ENCODE data around the gene PTGER2. TPM values are rescaled to one million over a fixed set of nuclear protein-coding genes. Genes with fewer than 3 reads are reported as not detected.

PTGER2 gene
- polyA plus RNA-seq, 3 donors = 51.5 to 90.4 (median 72.8) TPM

- Histone ChIP-seq H3K36me3 (replicated peaks in 1 of 2; ENCODE audit: control insufficient read depth in 1 of 2, insufficient read depth in 2 of 2, low read length in 2 of 2) (no peaks in the 10 kb centered on the region), H3K9ac (ENCODE audit: insufficient read depth, low read length, poor library complexity, severe bottlenecking) (no peak overlapping the region), H3K27me3 (ENCODE audit: control insufficient read depth in 2 of 2, insufficient read depth in 2 of 2, low read length in 2 of 2) (peaks cover 50 to 67% of the 10 kb centered on the region in 2 donors), H3K4me3 (replicated peaks in 1 of 3; ENCODE audit: low read depth in 2 of 3, low read length in 3 of 3) (no peak overlapping the region), H3K4me1 (ENCODE audit: control insufficient read depth in 1 of 2, insufficient read depth in 2 of 2, low read length in 2 of 2) (peaks cover 12 to 16% of the 10 kb centered on the region in 2 donors), H3K4me2 (replicated peaks; ENCODE audit: extremely low read depth, low read length, poor library complexity, severe bottlenecking) (no peak overlapping the region), H3K27ac (ENCODE audit: low read depth in 1 of 2, low read length in 2 of 2) (no peak overlapping the region), H2AFZ (ENCODE audit: insufficient read depth, low read depth, low read length, poor library complexity, severe bottlenecking) (no peak overlapping the region), H4K20me1 (ENCODE audit: insufficient read depth, low read length) (no peaks in the 10 kb centered on the region), H3K79me2 (ENCODE audit: insufficient read depth, low read length) (no peaks in the 10 kb centered on the region), H3K9me3 (replicated peaks in 1 of 2; ENCODE audit: control insufficient read depth in 1 of 2, insufficient read depth in 1 of 2, low read length in 2 of 2) (peaks cover 0 to 25% of the 10 kb centered on the region in 2 donors)
- Mint-ChIP-seq H3K27me3 (ENCODE audit: low read depth in 3 of 3) (peaks cover 59 to 71% (median 69%) of the 10 kb centered on the region in 3 donors), H3K36me3 (peaks cover 0 to 2% of the 10 kb centered on the region in 2 donors), H3K27ac (no peak overlapping the region), H3K4me3 (peak overlapping the region in 1 of 2 donors; percentile 24), H3K9me3 (peaks cover 0 to 13% (median 5%) of the 10 kb centered on the region in 7 donors), H3K4me1 (peaks cover 16% of the 10 kb centered on the region)
- no peak for TF ChIP-seq CTCF (IDR thresholded peaks at IDR 0.05)
- no peak for DNase-seq
- no CpG with 5 or more reads among the region's 1 CpG for WGBS (ENCODE audit: insufficient coverage)
- intact Hi-C loops (cut with micrococcal nuclease) = no loop called here
Measured at GRCh38 chr14:52271538-52271937, 42.6 kb upstream of the PTGER2 start.

- intact Hi-C loops (cut with micrococcal nuclease) = no loop called here
- H3K4me2 ChIP-seq (replicated peaks; ENCODE audit: extremely low read depth, low read length, poor library complexity, severe bottlenecking) = no peak overlapping the region
- H3K9me3 ChIP-seq (replicated peaks in 1 of 2; ENCODE audit: control insufficient read depth in 1 of 2, insufficient read depth in 1 of 2, low read length in 2 of 2) = peaks cover 0 to 24% of the 10 kb centered on the region in 2 donors
- H2AFZ ChIP-seq (ENCODE audit: insufficient read depth, low read depth, low read length, poor library complexity, severe bottlenecking) = no peak overlapping the region
- peaks cover 9 to 13% of the 10 kb centered on the region in 2 donors for H3K4me1 ChIP-seq (ENCODE audit: control insufficient read depth in 1 of 2, insufficient read depth in 2 of 2, low read length in 2 of 2)
- peaks cover 0 to 2% of the 10 kb centered on the region in 2 donors for H3K36me3 Mint-ChIP-seq
- peaks cover 0 to 11% (median 5%) of the 10 kb centered on the region in 7 donors for H3K9me3 Mint-ChIP-seq
- peaks cover 41 to 61% of the 10 kb centered on the region in 2 donors for H3K27me3 ChIP-seq (ENCODE audit: control insufficient read depth in 2 of 2, insufficient read depth in 2 of 2, low read length in 2 of 2)
- H3K4me3 Mint-ChIP-seq = peak overlapping the region in 1 of 2 donors; percentile 50
- DNase-seq = no peak
- H3K27me3 Mint-ChIP-seq (ENCODE audit: low read depth in 3 of 3) = peaks cover 50 to 62% (median 61%) of the 10 kb centered on the region in 3 donors
- no peaks in the 10 kb centered on the region for H3K79me2 ChIP-seq (ENCODE audit: insufficient read depth, low read length)
- no peak overlapping the region for H3K9ac ChIP-seq (ENCODE audit: insufficient read depth, low read length, poor library complexity, severe bottlenecking)
- peaks cover 12% of the 10 kb centered on the region for H3K4me1 Mint-ChIP-seq
- H3K27ac Mint-ChIP-seq = no peak overlapping the region
- H3K36me3 ChIP-seq (replicated peaks in 1 of 2; ENCODE audit: control insufficient read depth in 1 of 2, insufficient read depth in 2 of 2, low read length in 2 of 2) = no peaks in the 10 kb centered on the region
- H3K27ac ChIP-seq (ENCODE audit: low read depth in 1 of 2, low read length in 2 of 2) = no peak overlapping the region
- no peaks in the 10 kb centered on the region for H4K20me1 ChIP-seq (ENCODE audit: insufficient read depth, low read length)
- 76% methylated on average over 2 of the region's 3 CpGs for WGBS (ENCODE audit: insufficient coverage)
- no peak for TF ChIP-seq CTCF (IDR thresholded peaks at IDR 0.05)
- no peak overlapping the region for H3K4me3 ChIP-seq (replicated peaks in 1 of 3; ENCODE audit: low read depth in 2 of 3, low read length in 3 of 3)
Measured at GRCh38 chr14:52272375-52272774, 41.7 kb upstream of the PTGER2 start.
